Activated naive CD8-positive, alpha-beta T cell treated with anti-CD3 and anti-CD28 coated beads, Interleukin-2, amount 50 U/mL, for 24 hours (primary cell): ENCODE measurements around the gene HIPK4.
A peak's percentile ranks its signal among the peaks of the same experiment; 100 is the strongest.
"Not testable (repeated sequence)": the region's sequence is repeated elsewhere in the genome, so short reads cannot be mapped to it uniquely, and the experiment has no call there.

Source experiments
- ATAC-seq: fragments of 150-1000 bp; cut with Tn5 transposase; one replicate; pipeline ENCODE4 v1.10.0; 2021
- DNase-seq: peaks from one replicate; pipeline ENCODE4 v3.0.0; 2021
- H3K27ac Mint-ChIP-seq: one replicate; pipeline ENCODE4 v1.8.0; 2021; ENCODE audit warnings: mild to moderate bottlenecking, mixed read lengths
- H3K27me3 Mint-ChIP-seq: one replicate; pipeline ENCODE4 v1.8.0; 2021; ENCODE audit warnings: mixed read lengths
- H3K36me3 Mint-ChIP-seq: one replicate; pipeline ENCODE4 v1.8.0; 2021; ENCODE audit warnings: low read depth, mixed read lengths
- H3K4me1 Mint-ChIP-seq: one replicate; pipeline ENCODE4 v1.8.0; 2021; ENCODE audit warnings: mixed read lengths
- H3K4me3 Mint-ChIP-seq: one replicate; pipeline ENCODE4 v1.8.0; 2021; ENCODE audit warnings: mild to moderate bottlenecking, moderate library complexity, mixed read lengths
- H3K9me3 Mint-ChIP-seq: one replicate; pipeline ENCODE4 v1.8.0; 2021; ENCODE audit warnings: mixed read lengths

HIPK4 gene

GRCh38 chr19:40390084-40390742, at the start of gene HIPK4:
Gene HIPK4, minus strand, starts transcription at chr19:40390181. Its CDS starts 279 bp downstream, at chr19:40389902.
- Mint-ChIP-seq H3K36me3 (no peaks in the 10 kb centered on the region), H3K27me3 (no peaks in the 10 kb centered on the region), H3K4me3 (no peak within 1 kb of the TSS), H3K27ac (no peak within 1 kb of the TSS), H3K4me1 (no peaks in the 10 kb centered on the region), H3K9me3 (no peaks in the 10 kb centered on the region)
- no peak for ATAC-seq
- DNase-seq: no peak

- H3K27ac Mint-ChIP-seq: no peak overlapping the region
- peaks cover 9% of the 10 kb centered on the region for H3K36me3 Mint-ChIP-seq
- DNase-seq (no peak), ATAC-seq (no peak)
- no peaks in the 10 kb centered on the region for H3K27me3 Mint-ChIP-seq
- H3K4me1 Mint-ChIP-seq: peaks cover 42% of the 10 kb centered on the region
- H3K4me3 Mint-ChIP-seq: no peak overlapping the region
- H3K9me3 Mint-ChIP-seq: no peaks in the 10 kb centered on the region
Observed at GRCh38 chr19:40438284-40438683, 48.3 kb upstream of the HIPK4 start.

- H3K36me3 Mint-ChIP-seq: no peaks in the 10 kb centered on the region
- H3K4me3 Mint-ChIP-seq: peak overlapping the region; percentile 83
- ATAC-seq: peak; percentile 87
- H3K27me3 Mint-ChIP-seq: no peaks in the 10 kb centered on the region
- H3K4me1 Mint-ChIP-seq: peaks cover 19% of the 10 kb centered on the region
- peak; percentile 57 for DNase-seq
- H3K9me3 Mint-ChIP-seq: no peaks in the 10 kb centered on the region
- peak overlapping the region; percentile 96 for H3K27ac Mint-ChIP-seq
Observed at GRCh38 chr19:40433391-40434216, 43.6 kb upstream of the HIPK4 start.

GRCh38 chr19:40432760-40433159, 42.8 kb upstream of the HIPK4 start:
- not testable (repeated sequence) for H3K9me3 Mint-ChIP-seq, H3K27me3 Mint-ChIP-seq, H3K27ac Mint-ChIP-seq, ATAC-seq, H3K36me3 Mint-ChIP-seq, DNase-seq
- Mint-ChIP-seq H3K4me3 (peak overlapping the region; percentile 83), H3K4me1 (peaks cover 19% of the 10 kb centered on the region)

GRCh38 chr19:40431698-40432097, 41.7 kb upstream of the HIPK4 start:
- no peak overlapping the region for H3K4me3 Mint-ChIP-seq

GRCh38 chr19:40430242-40430641, 40.3 kb upstream of the HIPK4 start:
- not testable (repeated sequence) for H3K27ac Mint-ChIP-seq, ATAC-seq, H3K36me3 Mint-ChIP-seq

More at GRCh38 chr19:40431698-40432097, 41.7 kb upstream of the HIPK4 start:
- no peaks in the 10 kb centered on the region for H3K36me3 Mint-ChIP-seq
- DNase-seq (no peak), ATAC-seq (no peak)
- H3K4me1 Mint-ChIP-seq: peaks cover 22% of the 10 kb centered on the region
- no peak overlapping the region for H3K27ac Mint-ChIP-seq
- H3K27me3 Mint-ChIP-seq: no peaks in the 10 kb centered on the region
- H3K9me3 Mint-ChIP-seq: no peaks in the 10 kb centered on the region

GRCh38 chr19:40428197-40428596, 38.2 kb upstream of the HIPK4 start:
- not testable (repeated sequence) for H3K9me3 Mint-ChIP-seq, DNase-seq, H3K27me3 Mint-ChIP-seq, H3K4me3 Mint-ChIP-seq, ATAC-seq, H3K36me3 Mint-ChIP-seq, H3K27ac Mint-ChIP-seq
- peaks cover 17% of the 10 kb centered on the region for H3K4me1 Mint-ChIP-seq

More at GRCh38 chr19:40430242-40430641, 40.3 kb upstream of the HIPK4 start:
- not testable (repeated sequence) for H3K4me3 Mint-ChIP-seq, DNase-seq, H3K9me3 Mint-ChIP-seq, H3K27me3 Mint-ChIP-seq
- H3K4me1 Mint-ChIP-seq: peaks cover 26% of the 10 kb centered on the region

GRCh38 chr19:40425450-40426287, 35.7 kb upstream of the HIPK4 start, which contains the start of gene SERTAD1:
Gene SERTAD1, minus strand, starts transcription at chr19:40425992. Its CDS starts 2,446 bp downstream, at chr19:40423546.
- Mint-ChIP-seq H3K36me3 (peaks cover 14% of the 10 kb centered on the region), H3K27me3 (peaks cover 2% of the 10 kb centered on the region), H3K9me3 (no peaks in the 10 kb centered on the region), H3K27ac (peak within 1 kb of the TSS; percentile 95), H3K4me1 (peaks cover 28% of the 10 kb centered on the region), H3K4me3 (peak within 1 kb of the TSS; percentile 96)
- ATAC-seq: peak; percentile 90
- peak; percentile 100 for DNase-seq

GRCh38 chr19:40424637-40425449, 34.9 kb upstream of the HIPK4 start:
- Mint-ChIP-seq H3K4me1 (peaks cover 30% of the 10 kb centered on the region), H3K27me3 (peaks cover 2% of the 10 kb centered on the region), H3K27ac (peak overlapping the region; percentile 95), H3K9me3 (no peaks in the 10 kb centered on the region), H3K36me3 (peaks cover 14% of the 10 kb centered on the region), H3K4me3 (peak overlapping the region; percentile 96)
- no peak for ATAC-seq
- no peak for DNase-seq

- ATAC-seq: no peak
- DNase-seq: no peak
- peaks cover 14% of the 10 kb centered on the region for H3K36me3 Mint-ChIP-seq
- peak overlapping the region; percentile 95 for H3K27ac Mint-ChIP-seq
- H3K4me1 Mint-ChIP-seq: peaks cover 30% of the 10 kb centered on the region
- no peaks in the 10 kb centered on the region for H3K9me3 Mint-ChIP-seq
- H3K4me3 Mint-ChIP-seq: peak overlapping the region; percentile 96
- H3K27me3 Mint-ChIP-seq: peaks cover 2% of the 10 kb centered on the region
Observed at GRCh38 chr19:40423938-40424337, 34.0 kb upstream of the HIPK4 start.

- H3K9me3 Mint-ChIP-seq: no peaks in the 10 kb centered on the region
- DNase-seq (no peak), ATAC-seq (no peak)
- H3K27me3 Mint-ChIP-seq: peaks cover 2% of the 10 kb centered on the region
- H3K4me3 Mint-ChIP-seq: peak overlapping the region; percentile 80
- peaks cover 30% of the 10 kb centered on the region for H3K4me1 Mint-ChIP-seq
- peaks cover 14% of the 10 kb centered on the region for H3K36me3 Mint-ChIP-seq
- peak overlapping the region; percentile 31 for H3K27ac Mint-ChIP-seq
Observed at GRCh38 chr19:40422748-40423566, 33.0 kb upstream of the HIPK4 start.

GRCh38 chr19:40421993-40422747, 32.2 kb upstream of the HIPK4 start:
- Mint-ChIP-seq H3K4me3 (peak overlapping the region; percentile 80), H3K27ac (peak overlapping the region; percentile 73), H3K4me1 (peaks cover 32% of the 10 kb centered on the region), H3K9me3 (no peaks in the 10 kb centered on the region), H3K27me3 (peaks cover 2% of the 10 kb centered on the region), H3K36me3 (peaks cover 14% of the 10 kb centered on the region)
- DNase-seq (no peak), ATAC-seq (no peak)
